ENCODE data around the gene PPP1R12C.

GRCh38 chr19:55117663-55118391, 390 bp upstream of the PPP1R12C start:
- TF ChIP-seq POLR2A (IDR thresholded peaks at IDR 0.05; ENCODE audit: low read length) (peak; percentile 50), GATA1 (IDR thresholded peaks at IDR 0.05; ENCODE audit: low read depth, low read length) (no peak)
